Duodenal mucosa (tissue), 2 donors: Measurements from ENCODE around the gene CD164L2.
A peak's percentile ranks its signal among the peaks of the same experiment; 100 is the strongest.
"Not testable (repeated sequence)": the region's sequence is repeated elsewhere in the genome, so short reads cannot be mapped to it uniquely, and the experiment has no call there.

Experiments
- H3K27ac ChIP-seq: one replicate; pipeline ENCODE4 v1.7.0; 2013; ENCODE audit warnings: low read depth, low read length
- H3K27me3 ChIP-seq, 2 donors: one replicate each; pipeline ENCODE4 v1.7.0; 2013; ENCODE audit warnings: low read length in 2 of 2, control low read depth in 1 of 2; ENCODE audit not compliant: insufficient read depth in 2 of 2, control insufficient read depth in 1 of 2
- H3K36me3 ChIP-seq, 2 donors: one replicate each; pipeline ENCODE4 v1.7.0; 2013; ENCODE audit warnings: low read length in 2 of 2, control low read depth in 1 of 2; ENCODE audit not compliant: insufficient read depth in 2 of 2, control insufficient read depth in 1 of 2
- H3K4me1 ChIP-seq, 2 donors: one replicate each; pipeline ENCODE4 v1.7.0; 2013; ENCODE audit warnings: low read length in 2 of 2, control low read depth in 1 of 2; ENCODE audit not compliant: insufficient read depth in 2 of 2, control insufficient read depth in 1 of 2
- H3K4me3 ChIP-seq, 2 donors: one replicate each; pipeline ENCODE4 v1.7.0; 2013; ENCODE audit warnings: low read length in 2 of 2, low read depth in 1 of 2
- H3K9ac ChIP-seq, 2 donors: one replicate each; pipeline ENCODE4 v1.7.0; 2013; ENCODE audit warnings: low read length in 2 of 2, low read depth in 1 of 2
- H3K9me3 ChIP-seq, 2 donors: one replicate each; pipeline ENCODE4 v1.7.0; 2013; ENCODE audit warnings: low read length in 2 of 2, control low read depth in 1 of 2; ENCODE audit not compliant: control insufficient read depth in 1 of 2

The CD164L2 gene

GRCh38 chr1:27391511-27392095 lies 8.5 kb upstream of the CD164L2 start:
- H3K4me1 ChIP-seq, result peaks cover 10 to 16% of the 10 kb centered on the region in 2 donors
- H3K27ac ChIP-seq, result no peak overlapping the region
- peak overlapping the region; percentile 20 to 39 for H3K9ac ChIP-seq
- H3K36me3 ChIP-seq, result no peaks in the 10 kb centered on the region
- H3K27me3 ChIP-seq, result no peaks in the 10 kb centered on the region
- peak overlapping the region; percentile 57 to 71 for H3K4me3 ChIP-seq
- H3K9me3 ChIP-seq, result no peaks in the 10 kb centered on the region

GRCh38 chr1:27388337-27389005 lies 5.3 kb upstream of the CD164L2 start:
- H3K4me1 ChIP-seq, result peaks cover 10 to 16% of the 10 kb centered on the region in 2 donors
- H3K27me3 ChIP-seq, result no peaks in the 10 kb centered on the region
- no peaks in the 10 kb centered on the region for H3K36me3 ChIP-seq
- H3K9ac ChIP-seq, result no peak overlapping the region
- H3K4me3 ChIP-seq, result no peak overlapping the region
- H3K9me3 ChIP-seq, result no peaks in the 10 kb centered on the region
- no peak overlapping the region for H3K27ac ChIP-seq

GRCh38 chr1:27384797-27385196 lies 1.7 kb upstream of the CD164L2 start:
- H3K27me3 ChIP-seq, H3K4me3 ChIP-seq, H3K9ac ChIP-seq, H3K4me1 ChIP-seq, H3K27ac ChIP-seq, H3K36me3 ChIP-seq, H3K9me3 ChIP-seq: not testable (repeated sequence)

- Histone ChIP-seq H3K9ac (no peak overlapping the region), H3K36me3 (no peaks in the 10 kb centered on the region), H3K27ac (no peak overlapping the region), H3K9me3 (no peaks in the 10 kb centered on the region), H3K27me3 (peaks cover 0 to 8% of the 10 kb centered on the region in 2 donors), H3K4me1 (peaks cover 0 to 2% of the 10 kb centered on the region in 2 donors), H3K4me3 (no peak overlapping the region)
These were observed 528 bp upstream of the CD164L2 start for GRCh38 chr1:27383661-27384060.

DNA sequence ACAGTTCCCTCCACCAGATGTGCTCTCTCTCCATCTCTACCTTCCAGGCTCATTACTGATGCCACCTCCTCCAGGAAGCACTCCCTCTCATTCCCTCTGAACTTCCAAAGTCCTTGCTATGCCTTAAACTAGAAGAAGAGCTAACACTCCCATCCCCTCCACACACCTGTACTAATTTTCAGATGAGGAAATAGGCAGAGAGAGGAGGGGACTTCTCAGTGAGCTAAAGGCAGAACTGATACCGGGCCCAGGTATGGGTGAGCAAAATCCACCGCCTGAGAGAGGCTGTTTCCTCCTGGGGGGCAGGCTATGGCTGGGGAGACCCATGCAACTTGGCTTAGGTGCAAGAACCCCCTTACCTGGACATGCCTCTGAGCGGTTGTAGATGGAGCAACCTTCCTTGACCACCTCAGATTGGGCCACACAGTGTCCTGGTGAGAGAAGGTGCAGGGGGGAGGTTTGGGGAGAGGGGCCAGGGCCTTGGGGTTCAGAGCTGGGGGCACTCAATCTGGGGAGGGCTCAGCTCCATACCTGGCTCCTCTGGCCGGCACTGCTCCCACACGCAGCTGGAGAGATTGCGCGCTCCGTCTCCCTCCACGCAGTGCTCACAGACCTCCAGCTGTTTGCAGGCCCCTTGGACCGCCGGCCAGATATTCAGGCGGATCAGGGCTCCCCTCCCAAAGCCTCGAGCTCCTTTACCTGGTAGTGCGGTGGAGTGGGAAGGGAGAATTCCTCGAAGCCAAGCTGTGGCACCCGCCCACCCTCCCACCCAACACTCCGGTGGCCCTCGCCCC lies 967 bp downstream of the CD164L2 start:
- no peaks in the 10 kb centered on the region for H3K36me3 ChIP-seq
- no peaks in the 10 kb centered on the region for H3K4me1 ChIP-seq
- no peak overlapping the region for H3K9ac ChIP-seq
- H3K4me3 ChIP-seq, result no peak overlapping the region
- no peak overlapping the region for H3K27ac ChIP-seq
- H3K9me3 ChIP-seq, result no peaks in the 10 kb centered on the region
- peaks cover 0 to 8% of the 10 kb centered on the region in 2 donors for H3K27me3 ChIP-seq

DNA sequence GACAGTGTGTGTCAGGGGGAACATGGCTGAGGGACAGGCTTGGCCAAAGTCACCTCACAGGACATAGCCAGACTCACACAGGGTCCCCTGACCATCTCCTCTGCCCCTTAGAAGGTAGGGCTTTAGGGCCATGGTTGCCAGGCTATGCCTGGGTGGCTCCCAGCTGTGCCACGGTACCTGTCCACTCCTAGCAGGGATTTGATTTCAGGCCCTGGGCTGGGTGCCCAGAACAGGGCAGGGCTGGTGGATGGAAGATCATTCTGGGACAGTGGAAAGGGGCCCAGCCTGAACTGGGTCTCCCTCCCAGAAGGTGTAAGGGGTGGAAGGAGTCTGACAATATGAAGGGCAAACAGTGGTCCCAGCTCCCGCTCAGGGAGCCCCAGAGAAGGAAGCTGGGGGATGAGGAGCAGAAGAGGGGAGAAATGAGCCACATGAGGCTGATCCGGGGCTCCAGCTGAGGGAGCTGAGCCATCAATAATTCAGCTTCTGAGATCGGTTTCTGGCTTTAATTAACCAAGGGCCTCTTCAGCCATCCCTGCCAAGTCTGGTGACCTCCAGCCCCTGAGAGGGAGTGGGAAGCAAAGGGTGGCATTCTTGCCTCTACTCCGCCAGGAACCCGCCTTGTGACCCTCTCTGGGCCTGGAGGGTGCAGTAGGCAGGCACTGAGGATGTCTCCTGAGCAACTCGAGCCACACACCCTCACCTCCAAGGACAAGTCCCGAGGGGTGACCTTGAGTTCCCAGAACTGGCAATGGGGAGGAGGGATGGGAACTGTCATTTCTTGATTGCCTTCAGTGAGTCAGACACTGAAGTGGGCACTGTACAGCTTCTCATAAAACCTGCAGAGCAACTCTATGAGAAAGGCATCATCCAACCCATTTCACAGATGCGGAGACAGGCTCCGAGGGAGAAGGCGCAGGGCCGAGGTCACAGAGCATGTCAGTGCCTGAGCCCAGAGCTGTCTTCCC lies 2.1 kb downstream of the CD164L2 start:
- Histone ChIP-seq H3K9me3 (no peaks in the 10 kb centered on the region), H3K27ac (no peak overlapping the region), H3K36me3 (no peaks in the 10 kb centered on the region), H3K9ac (no peak overlapping the region), H3K27me3 (peaks cover 0 to 8% of the 10 kb centered on the region in 2 donors), H3K4me1 (no peaks in the 10 kb centered on the region), H3K4me3 (no peak overlapping the region)

DNA sequence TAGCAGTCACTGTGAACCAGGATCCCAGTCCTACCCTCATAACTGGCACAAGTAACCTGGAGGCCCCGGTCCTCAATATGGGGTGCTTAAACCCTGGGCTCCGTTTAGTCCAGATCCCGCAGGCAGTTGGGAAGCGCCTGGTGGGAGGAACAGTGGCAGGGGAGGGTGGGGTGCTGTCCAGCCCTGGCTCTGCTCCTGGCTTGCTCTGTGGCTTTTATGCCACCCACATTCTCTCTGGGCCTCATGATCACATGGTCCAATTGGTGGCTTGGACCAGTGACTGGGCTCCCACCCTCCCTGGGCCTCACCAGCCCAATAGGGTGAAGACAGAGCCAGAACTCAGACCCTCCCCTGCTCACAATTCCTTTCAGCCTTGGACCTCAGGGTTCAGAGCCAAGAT lies 2.9 kb downstream of the CD164L2 start:
- Histone ChIP-seq H3K27ac (no peak overlapping the region), H3K4me1 (no peaks in the 10 kb centered on the region), H3K9me3 (no peaks in the 10 kb centered on the region), H3K4me3 (no peak overlapping the region), H3K36me3 (no peaks in the 10 kb centered on the region), H3K9ac (no peak overlapping the region), H3K27me3 (peaks cover 0 to 8% of the 10 kb centered on the region in 2 donors)

GRCh38 chr1:27379564-27380122 lies 3.5 kb downstream of the CD164L2 start:
- Histone ChIP-seq H3K36me3 (no peaks in the 10 kb centered on the region), H3K27me3 (peaks cover 0 to 8% of the 10 kb centered on the region in 2 donors), H3K27ac (no peak overlapping the region), H3K9ac (no peak overlapping the region), H3K4me3 (no peak overlapping the region), H3K4me1 (no peaks in the 10 kb centered on the region), H3K9me3 (no peaks in the 10 kb centered on the region)

- no peaks in the 10 kb centered on the region for H3K36me3 ChIP-seq
- H3K27me3 ChIP-seq, result peaks cover 0 to 11% of the 10 kb centered on the region in 2 donors
- no peaks in the 10 kb centered on the region for H3K4me1 ChIP-seq
- no peaks in the 10 kb centered on the region for H3K9me3 ChIP-seq
- no peak overlapping the region for H3K27ac ChIP-seq
- H3K4me3 ChIP-seq, result no peak overlapping the region
- no peak overlapping the region for H3K9ac ChIP-seq
These were observed 5.2 kb downstream of the CD164L2 start for GRCh38 chr1:27377760-27378495.
